HG03378 (cell line): ENCODE results near the gene ZNF202.

Experiments used
- ATAC-seq: cut with Tn5 transposase; IDR thresholded peaks from one replicate; pipeline ENCODE4 v1.9.1; 2021; ENCODE audit warnings: mild to moderate bottlenecking, moderate library complexity; ENCODE audit not compliant: unreplicated experiment

ZNF202 gene

GRCh38 chr11:123684601-123685000, 56.9 kb downstream of the ZNF202 start:
- ATAC-seq = no peak

- no peak for ATAC-seq
These were observed 57.9 kb downstream of the ZNF202 start for GRCh38 chr11:123683428-123684170.

- ATAC-seq = no peak
These were observed 58.6 kb downstream of the ZNF202 start for GRCh38 chr11:123682696-123683410.

- ATAC-seq = no peak
These were observed 60.4 kb downstream of the ZNF202 start for GRCh38 chr11:123681030-123681429.

GRCh38 chr11:123678246-123678645, 63.2 kb downstream of the ZNF202 start:
- ATAC-seq = no peak

- no peak for ATAC-seq
These were observed 64.0 kb downstream of the ZNF202 start for GRCh38 chr11:123677510-123677909.

GRCh38 chr11:123674297-123674696, 67.2 kb downstream of the ZNF202 start:
- no peak for ATAC-seq
